H1 (cell line): ENCODE data around the gene CST9L. TPM values are rescaled to one million over a fixed set of nuclear protein-coding genes. Genes with fewer than 3 reads are reported as not detected.

Experiments
- CTCF ChIA-PET: fragments of 300-600 bp; sonication (Branson Sonifier 250); formaldehyde crosslinking; loops from one replicate; lab custom pipeline; 2021; ENCODE audit not compliant: partially characterized antibody; lab: Charles Lee
- POLR2A ChIA-PET: fragments of 300-600 bp; sonication (Branson Sonifier 250); formaldehyde crosslinking; loops from one replicate; lab custom pipeline; 2021; ENCODE audit warnings: inconsistent platforms; ENCODE audit not compliant: partially characterized antibody; lab: Charles Lee
- DNase-seq, 2 experiments: peaks; one replicate each; pipeline versions ENCODE4 v3.0.0 to v3.0.0-alpha.2; 2010 to 2022; ENCODE audit warnings: low spot score in 2 of 2, low read depth in 1 of 2, mixed read lengths in 1 of 2
- FAIRE-seq: peaks from 2 replicates; lab custom pipeline; 2011; peaks lifted over from hg19 to GRCh38; lab: Jason Lieb, UNC
- H2AFZ ChIP-seq: 2 replicates; pipeline ENCODE4 v1.8.1; 2012; ENCODE audit warnings: low read length, inconsistent platforms
- H2AK5ac ChIP-seq: 2 replicates; pipeline ENCODE4 v1.6.1; 2013; ENCODE audit warnings: low read depth, low read length
- H2BK120ac ChIP-seq: replicated peaks from 2 replicates; pipeline ENCODE3; 2013; ENCODE audit warnings: low read depth, low read length, inconsistent platforms
- H2BK12ac ChIP-seq: 2 replicates; pipeline ENCODE4 v1.6.1; 2013; ENCODE audit warnings: low read depth, low read length
- H2BK15ac ChIP-seq: 2 replicates; pipeline ENCODE4 v1.6.1; 2013; ENCODE audit warnings: low read length
- H2BK20ac ChIP-seq: 2 replicates; pipeline ENCODE4 v1.6.1; 2013; ENCODE audit warnings: low read length
- H2BK5ac ChIP-seq: 2 replicates; pipeline ENCODE4 v1.6.1; 2013; ENCODE audit warnings: low read depth, low read length
- H3K14ac ChIP-seq: 2 replicates; pipeline ENCODE4 v1.6.1; 2013; ENCODE audit warnings: inconsistent platforms; ENCODE audit not compliant: insufficient read length
- H3K18ac ChIP-seq: 2 replicates; pipeline ENCODE4 v1.6.1; 2013; ENCODE audit warnings: low read length; ENCODE audit errors: extremely low read depth
- H3K23ac ChIP-seq: 2 replicates; pipeline ENCODE4 v1.6.1; 2013; ENCODE audit warnings: inconsistent platforms; ENCODE audit not compliant: insufficient read length
- H3K23me2 ChIP-seq: 2 replicates; pipeline ENCODE4 v1.6.1; 2013; ENCODE audit warnings: low read depth, low read length
- H3K27ac ChIP-seq: 2 replicates; pipeline ENCODE4 v1.6.1; 2011; ENCODE audit warnings: low read depth, low read length, inconsistent platforms
- H3K27me3 ChIP-seq, 4 experiments: replicated peaks in 1 of 4; 1 replicate in 1 of 4; 2 replicates in 3 of 4; pipeline versions ENCODE4 v1.6.1 to v1.8.1; 2011 to 2013; ENCODE audit warnings: low read length in 3 of 4, mild to moderate bottlenecking in 3 of 4, inconsistent platforms in 2 of 4, mixed read lengths in 2 of 4, moderate library complexity in 1 of 4; ENCODE audit not compliant: control insufficient read depth in 3 of 4, insufficient read depth in 3 of 4; ENCODE audit errors: extremely low read depth in 1 of 4
- H3K36me3 ChIP-seq, 4 experiments: 2 replicates each; pipeline versions ENCODE4 v1.6.1 to v1.8.1; 2011 to 2013; ENCODE audit warnings: mild to moderate bottlenecking in 4 of 4, low read length in 3 of 4, moderate library complexity in 2 of 4, control low read depth in 1 of 4, inconsistent platforms in 1 of 4; ENCODE audit not compliant: insufficient read depth in 4 of 4, control insufficient read depth in 2 of 4
- H3K4ac ChIP-seq: replicated peaks from 2 replicates; pipeline ENCODE3; 2013; ENCODE audit warnings: low read length, low read depth, mixed read lengths, inconsistent platforms; ENCODE audit not compliant: insufficient read length
- H3K4me1 ChIP-seq, 4 experiments: replicated peaks in 1 of 4; 1 replicate in 1 of 4; 2 replicates in 3 of 4; pipeline versions ENCODE4 v1.6.1 to v1.8.1; 2011 to 2013; ENCODE audit warnings: low read length in 3 of 4, inconsistent platforms in 2 of 4, mixed read lengths in 1 of 4; ENCODE audit not compliant: insufficient read depth in 4 of 4, control insufficient read depth in 3 of 4
- H3K4me2 ChIP-seq, 2 experiments: 2 replicates each; pipeline versions ENCODE4 v1.6.1 to v1.8.1; 2011 to 2013; ENCODE audit warnings: low read depth in 2 of 2, low read length in 2 of 2, control low read depth in 1 of 2, inconsistent platforms in 1 of 2, mild to moderate bottlenecking in 1 of 2; ENCODE audit not compliant: insufficient read depth in 1 of 2
- H3K4me3 ChIP-seq, 4 experiments: fragments of 200-600, 300-600 bp in 1 of 4; sonication (generic), shearing (Covaris generic), sonication (Bioruptor Twin) in 1 of 4; 2 replicates each; pipeline versions ENCODE4 v1.5.1 to v1.8.1; 2011 to 2016; ENCODE audit warnings: low read length in 4 of 4, low read depth in 3 of 4, control low read depth in 2 of 4, inconsistent platforms in 2 of 4, mild to moderate bottlenecking in 2 of 4, mixed read lengths in 1 of 4, moderate library complexity in 1 of 4; ENCODE audit not compliant: insufficient read depth in 2 of 4; ENCODE audit errors: extremely low read depth in 1 of 4
- H3K56ac ChIP-seq: replicated peaks from 2 replicates; pipeline ENCODE3; 2013; ENCODE audit warnings: low read depth, mild to moderate bottlenecking, mixed read lengths, low read length, inconsistent platforms; ENCODE audit not compliant: insufficient read length
- H3K79me1 ChIP-seq: 2 replicates; pipeline ENCODE4 v1.6.1; 2013; ENCODE audit warnings: low read depth, low read length, control low read depth
- H3K79me2 ChIP-seq, 2 experiments: 2 replicates each; pipeline versions ENCODE4 v1.6.1 to v1.8.1; 2012 to 2013; ENCODE audit warnings: low read length in 2 of 2, mild to moderate bottlenecking in 2 of 2, inconsistent platforms in 1 of 2; ENCODE audit not compliant: insufficient read depth in 2 of 2, control insufficient read depth in 1 of 2
- H3K9ac ChIP-seq, 4 experiments: replicated peaks in 1 of 4; 1 replicate in 1 of 4; 2 replicates in 3 of 4; pipeline versions ENCODE4 v1.6.1 to v1.8.1; 2011 to 2013; ENCODE audit warnings: low read depth in 3 of 4, low read length in 3 of 4, control low read depth in 2 of 4, mild to moderate bottlenecking in 2 of 4, moderate library complexity in 2 of 4, inconsistent platforms in 1 of 4; ENCODE audit errors: extremely low read depth in 1 of 4
- H3K9me3 ChIP-seq, 2 experiments: 2 replicates each; pipeline versions ENCODE4 v1.6.1 to v1.8.1; 2012 to 2013; ENCODE audit warnings: mild to moderate bottlenecking in 2 of 2, moderate library complexity in 2 of 2, control low read depth in 1 of 2, inconsistent platforms in 1 of 2, low read depth in 1 of 2, low read length in 1 of 2, mixed read lengths in 1 of 2; ENCODE audit not compliant: insufficient read depth in 2 of 2
- H4K20me1 ChIP-seq, 2 experiments: replicated peaks in 1 of 2; 2 replicates each; pipeline versions ENCODE3 to v1.8.1; 2011 to 2013; ENCODE audit warnings: inconsistent platforms in 2 of 2, low read length in 2 of 2, mild to moderate bottlenecking in 1 of 2; ENCODE audit not compliant: insufficient read depth in 2 of 2, control insufficient read depth in 1 of 2
- H4K5ac ChIP-seq: 2 replicates; pipeline ENCODE4 v1.6.1; 2013; ENCODE audit warnings: low read length, low read depth, mixed read lengths, inconsistent platforms; ENCODE audit not compliant: insufficient read length
- H4K8ac ChIP-seq: 2 replicates; pipeline ENCODE4 v1.8.0; 2013; ENCODE audit warnings: mild to moderate bottlenecking, moderate library complexity, low read length, inconsistent platforms; ENCODE audit not compliant: insufficient read depth; ENCODE audit errors: extremely low read depth
- H4K91ac ChIP-seq: replicated peaks from 2 replicates; pipeline ENCODE3; 2013; ENCODE audit warnings: low read length, mixed read lengths, inconsistent platforms; ENCODE audit not compliant: insufficient read length
- BRCA1 ChIP-seq: IDR thresholded peaks from 2 replicates; pipeline ENCODE4 v1.6.1; 2012; ENCODE audit warnings: low read depth, low read length, improper control_type of control experiment
- CHD1 ChIP-seq: IDR thresholded peaks from 2 replicates; pipeline ENCODE4 v1.6.1; 2012; ENCODE audit warnings: low read depth, low read length, improper control_type of control experiment
- CHD2 ChIP-seq: IDR thresholded peaks from 2 replicates; pipeline ENCODE4 v1.6.1; 2012; ENCODE audit warnings: low read length, improper control_type of control experiment
- EP300 ChIP-seq, 2 experiments: IDR thresholded peaks; 1 replicate in 1 of 2; 2 replicates in 1 of 2; pipeline ENCODE4 v1.6.1; 2011 to 2012; ENCODE audit warnings: low read depth in 2 of 2, low read length in 2 of 2, mild to moderate bottlenecking in 2 of 2, borderline replicate concordance in 1 of 2, inconsistent platforms in 1 of 2, moderate library complexity in 1 of 2
- KDM4A ChIP-seq: IDR thresholded peaks from one replicate; pipeline ENCODE4 v1.7.1; 2012; ENCODE audit warnings: low read depth, mild to moderate bottlenecking, moderate library complexity, low read length, inconsistent platforms; ENCODE audit not compliant: severe bottlenecking
- RBBP5 ChIP-seq: IDR thresholded peaks from 2 replicates; pipeline ENCODE4 v1.7.1; 2012; ENCODE audit warnings: low read depth, mild to moderate bottlenecking, inconsistent platforms, low read length, moderate library complexity, borderline replicate concordance
- WGBS, 2 experiments: shearing (Covaris generic) in 1 of 2; methylation state at CpG; one replicate each; pipeline versions ENCODE4 v1.1.6 to v1.1.7; 2013 to 2015; ENCODE audit warnings: low lambda C conversion rate in 2 of 2, mixed read lengths in 2 of 2, inconsistent platforms in 1 of 2, low coverage in 1 of 2, missing lambda C conversion rate in 1 of 2; ENCODE audit not compliant: insufficient replicate concordance in 2 of 2, insufficient coverage in 1 of 2, insufficient read length in 1 of 2; ENCODE audit errors: extremely low coverage in 1 of 2, missing lambda C conversion rate in 1 of 2; 5-methylcytosine and 5-hydroxymethylcytosine counted together
- polyA plus RNA-seq, 7 experiments: library from polyadenylated mRNA; depleted of rRNA in 3 of 7; stranded (reverse) in 5 of 7; unstranded in 2 of 7; fragments of >200 nt in 5 of 7; fragments of 200-250 nt in 2 of 7; gene quantifications; 1 replicate in 5 of 7; 2 replicates in 1 of 7; 4 replicates in 1 of 7; pipeline versions ENCODE4 v1.2.1 to v1.2.3, GENCODE V29; 2011 to 2013; ENCODE audit warnings: missing spikeins in 2 of 7, mixed read lengths in 2 of 7
- total RNA-seq: library from RNA; stranded (reverse); fragmentation: NEBNext Ultra II Directional; extraction: Animal tissue kit (Norgen Biotek cat#: 25700); gene quantifications from 2 replicates; pipeline ENCODE4 v1.2.1, GENCODE V29; 2021
- TF ChIP-seq, protein P1 (sequence below): IDR thresholded peaks from 2 replicates; pipeline ENCODE4 v1.6.1; 2012; ENCODE audit warnings: inconsistent platforms

The CST9L gene
- total and polyA plus RNA-seq, 2 of the 8 experiments (the other 6 are each of a cell fraction or from before 2014, with no cell fraction given) = not detected

DNA sequence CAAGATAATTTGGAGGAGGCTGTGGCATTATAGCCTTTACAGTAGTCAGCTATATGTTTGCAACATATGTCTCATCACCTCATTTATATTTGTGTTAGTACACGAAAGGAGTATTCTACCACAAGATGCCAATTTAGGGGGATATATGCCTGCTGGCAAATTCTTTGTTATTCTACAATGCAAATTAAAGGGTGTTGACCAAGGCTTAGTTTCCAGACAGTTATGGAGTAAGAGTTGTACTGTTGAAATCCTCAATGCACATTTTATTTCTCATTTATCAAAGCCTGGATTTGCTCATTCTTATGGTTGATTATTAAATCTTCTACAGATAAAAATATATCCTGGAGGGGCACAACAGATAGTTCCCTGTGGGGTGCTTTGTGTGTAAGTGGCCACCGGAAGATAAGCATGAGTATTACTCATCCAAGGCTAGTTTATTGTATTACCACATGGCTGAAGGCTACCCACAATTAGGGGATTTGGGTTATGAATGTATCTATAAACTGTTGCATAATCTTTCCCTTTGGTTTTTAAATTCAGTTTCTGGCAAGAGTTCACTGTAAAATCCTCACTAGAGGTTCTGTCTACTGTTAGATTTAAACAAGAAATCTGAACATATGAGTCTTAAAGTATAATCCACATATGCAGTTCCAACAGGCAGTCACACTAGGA, 28.4 kb upstream of the CST9L start:
- no peak for DNase-seq
- 90% methylated on average over 2 of the region's 2 CpGs; no CpG with 5 or more reads in 1 of the 2 experiments for WGBS, 2 experiments
- Histone ChIP-seq H3K79me1 (no peaks in the 10 kb centered on the region), H3K79me2 (no peaks in the 10 kb centered on the region), H3K18ac (no peak overlapping the region), H3K9me3 (no peaks in the 10 kb centered on the region), H3K4ac (no peak overlapping the region), H3K36me3 (no peaks in the 10 kb centered on the region), H4K5ac (no peak overlapping the region), H2AK5ac (no peak overlapping the region), H4K20me1 (no peaks in the 10 kb centered on the region), H3K9ac (no peak overlapping the region), H2BK15ac (no peak overlapping the region)
- TF ChIP-seq RBBP5 (no peak), CHD2 (no peak), BRCA1 (no peak), EP300 (IDR thresholded peaks at IDR 0.05; ENCODE audit: borderline replicate concordance in 1 of 2, low read depth in 2 of 2, low read length in 2 of 2) (no peak), KDM4A (no peak), CHD1 (no peak)
- TF ChIP-seq, protein P1, sequence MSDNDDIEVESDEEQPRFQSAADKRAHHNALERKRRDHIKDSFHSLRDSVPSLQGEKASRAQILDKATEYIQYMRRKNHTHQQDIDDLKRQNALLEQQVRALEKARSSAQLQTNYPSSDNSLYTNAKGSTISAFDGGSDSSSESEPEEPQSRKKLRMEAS = no peak
- TF ChIP-seq, all 59 proteins: peak for 0
- POLR2A ChIA-PET = no interaction called here
- Histone ChIP-seq H2BK20ac (no peak overlapping the region), H2BK12ac (no peak overlapping the region), H3K14ac (no peak overlapping the region), H2AFZ (no peak overlapping the region), H3K23ac (no peak overlapping the region), H3K4me1 (no peaks in the 10 kb centered on the region), H2BK120ac (no peak overlapping the region), H3K56ac (no peak overlapping the region), H3K23me2 (no peaks in the 10 kb centered on the region), H3K27ac (no peak overlapping the region), H3K4me2 (no peak overlapping the region), H4K91ac (no peak overlapping the region), H3K27me3 (no peaks in the 10 kb centered on the region), H4K8ac (no peak overlapping the region), H2BK5ac (no peak overlapping the region), H3K4me3 (no peak overlapping the region)
- CTCF ChIA-PET = interaction anchor here (1.0 to 18.5 kb wide), 4 partner anchors 11 to 152 kb away, joined by 3 to 328 read pairs (median 4); partner anchors contain the start of genes CST11 and CSTL1
- FAIRE-seq = no peak
